NCI-H187 (cell line): ENCODE measurements around the gene PRRG4.
"Not testable (repeated sequence)": the region's sequence is repeated elsewhere in the genome, so short reads cannot be mapped to it uniquely, and the experiment has no call there.

Source experiments
- DNase-seq, 2 experiments: peaks; one replicate each; lab custom pipeline; 2025; lab: John Stamatoyannopoulos, UW

PRRG4 gene

DNA sequence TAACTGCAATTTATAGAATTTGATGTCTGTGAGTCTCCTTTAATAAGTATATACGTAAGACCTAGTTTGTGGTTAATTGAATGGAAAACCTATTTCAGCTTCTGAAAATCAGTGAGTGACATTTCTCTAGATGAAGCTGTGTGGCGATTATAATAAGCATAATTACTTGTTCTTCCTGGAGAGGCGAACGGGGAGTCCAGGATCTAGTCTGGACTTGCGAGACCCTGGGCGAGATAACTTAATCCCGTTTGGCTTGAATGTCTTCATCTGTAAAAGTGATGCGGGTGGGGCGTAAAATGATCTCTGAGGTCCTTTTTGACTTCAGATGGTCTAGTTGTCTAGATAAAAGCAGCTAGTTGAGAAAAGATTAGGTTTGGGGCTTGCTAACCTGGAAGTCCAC lies 1.1 kb downstream of the PRRG4 start:
- DNase-seq: no peak

DNA sequence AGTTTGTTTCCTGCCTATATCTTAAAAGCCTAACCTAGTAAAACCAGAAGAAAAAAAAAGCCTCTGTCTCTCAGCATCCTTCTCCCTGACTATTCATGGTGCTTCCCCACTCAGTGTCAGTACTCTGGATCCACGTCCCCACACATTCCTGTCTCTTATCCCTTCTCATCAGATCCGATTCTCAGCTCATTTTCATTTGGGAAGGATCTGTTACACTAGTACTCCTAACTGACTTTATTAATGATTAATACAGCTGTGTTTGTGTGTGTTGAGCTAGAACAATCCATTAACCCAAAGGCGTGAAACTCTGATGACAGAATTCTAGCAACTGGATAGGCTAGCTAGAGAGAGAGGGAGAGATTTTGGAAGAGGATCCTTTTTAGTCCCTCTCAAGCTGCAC lies 1.5 kb downstream of the PRRG4 start:
- DNase-seq: no peak

DNA sequence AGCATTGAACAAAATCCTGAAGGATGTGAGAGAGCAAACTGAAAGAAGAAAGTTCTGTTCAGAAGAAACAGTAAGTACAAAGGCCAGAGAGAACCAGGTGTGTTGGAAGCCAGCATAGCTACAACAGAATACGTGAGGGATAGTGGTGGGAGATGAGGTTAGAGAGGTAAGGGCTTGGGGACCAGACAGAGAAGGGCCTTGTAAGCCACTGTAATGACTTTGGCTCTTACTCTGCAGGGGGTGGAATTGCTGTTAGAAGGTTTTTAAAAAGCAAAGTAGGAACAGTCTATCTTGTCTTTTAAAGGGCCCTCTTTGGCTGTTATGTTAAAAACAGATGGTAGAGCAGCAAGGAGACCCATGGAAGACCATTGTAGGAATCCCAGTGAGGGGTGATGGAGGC lies 4.2 kb downstream of the PRRG4 start:
- no peak for DNase-seq

DNA sequence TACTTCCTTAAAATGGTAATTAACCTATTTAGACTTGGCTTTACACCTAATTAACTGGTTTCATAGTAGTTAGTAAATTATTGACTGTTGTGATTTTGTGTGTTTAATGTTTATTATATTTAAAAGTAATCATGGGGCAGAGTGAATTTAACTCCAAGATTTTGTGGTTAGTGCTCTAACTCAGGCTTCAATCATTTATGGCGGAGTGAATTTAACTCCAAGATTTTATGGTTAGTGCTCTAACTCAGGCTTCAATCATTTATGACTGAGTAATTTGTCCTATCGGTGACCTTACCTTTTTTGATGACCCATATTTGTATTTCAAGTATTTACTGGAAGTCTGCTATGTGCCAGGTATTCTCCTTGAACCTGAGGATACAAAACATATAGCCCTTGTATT lies 7.2 kb downstream of the PRRG4 start:
- DNase-seq: no peak

DNA sequence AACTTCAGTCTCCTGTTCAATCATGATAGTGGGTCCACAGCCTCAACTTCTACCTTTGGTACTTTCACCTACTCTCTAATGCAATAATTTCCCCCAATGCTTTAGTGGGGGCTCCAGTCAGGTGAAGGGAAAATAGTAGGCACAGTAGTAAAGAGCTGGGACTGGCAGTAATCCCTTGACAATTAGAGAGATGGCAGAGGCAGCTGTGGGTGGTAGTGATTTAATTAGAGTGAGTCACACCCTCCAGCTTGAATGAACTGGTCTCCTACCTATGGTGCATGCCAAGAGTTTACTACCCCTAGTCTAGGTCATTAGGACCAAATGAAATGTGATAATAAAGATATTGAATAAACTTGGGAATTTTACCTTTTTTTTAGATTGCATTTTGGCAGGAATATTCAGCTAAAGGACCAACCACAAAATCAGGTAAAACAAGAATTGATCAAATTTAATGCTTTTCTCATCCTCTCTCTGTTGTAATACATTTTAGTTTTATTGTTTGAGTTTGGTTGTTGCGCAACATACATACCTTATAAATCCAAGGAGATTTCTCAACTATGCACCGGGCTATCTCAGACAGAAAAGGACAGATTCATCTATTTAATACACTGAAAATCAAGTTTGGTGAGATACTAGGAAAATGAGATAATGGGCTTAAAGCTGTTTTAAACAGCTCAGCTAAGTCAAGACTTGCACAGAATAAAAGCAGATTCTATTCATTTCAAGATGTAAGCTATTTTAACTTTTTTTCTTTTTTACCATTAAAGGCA lies 9.0 kb downstream of the PRRG4 start:
- no peak for DNase-seq

DNA sequence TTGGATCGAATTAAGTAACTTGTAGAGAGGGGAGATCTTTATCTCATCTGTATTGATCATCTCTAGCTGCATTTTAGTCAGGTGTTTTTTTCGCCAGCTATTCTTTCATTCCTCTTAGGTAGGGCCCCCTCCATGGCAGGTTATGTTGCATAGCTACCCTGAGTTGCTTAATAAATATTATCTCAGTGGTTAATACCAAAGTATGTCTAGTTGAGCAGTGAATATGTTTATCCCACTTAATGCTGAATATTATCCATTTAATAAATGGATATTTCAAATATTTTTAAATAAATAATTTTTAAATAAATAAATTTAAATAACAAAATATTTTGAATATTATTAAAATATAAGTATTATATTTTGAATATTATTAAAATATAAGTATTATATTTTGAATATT lies 9.6 kb downstream of the PRRG4 start:
- DNase-seq: no peak

DNA sequence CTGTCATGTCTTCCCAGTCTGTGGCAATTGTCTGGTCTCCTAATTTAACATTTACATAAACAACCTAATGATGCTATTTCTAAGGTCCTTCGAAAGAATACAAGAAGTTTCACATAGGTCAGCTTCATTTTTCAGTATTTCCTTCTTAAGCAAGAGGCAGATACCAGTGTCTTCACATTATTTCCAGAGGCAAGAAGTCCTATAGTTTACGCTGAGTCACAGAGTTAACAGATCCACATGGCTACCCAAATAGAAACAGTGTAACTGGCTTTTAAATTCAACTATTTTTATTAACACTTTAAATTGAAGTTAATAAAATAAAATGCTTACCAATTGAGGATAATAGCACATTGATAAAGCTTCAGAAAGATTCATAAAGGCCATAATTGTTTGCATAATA lies 10.9 kb downstream of the PRRG4 start:
- DNase-seq: no peak

DNA sequence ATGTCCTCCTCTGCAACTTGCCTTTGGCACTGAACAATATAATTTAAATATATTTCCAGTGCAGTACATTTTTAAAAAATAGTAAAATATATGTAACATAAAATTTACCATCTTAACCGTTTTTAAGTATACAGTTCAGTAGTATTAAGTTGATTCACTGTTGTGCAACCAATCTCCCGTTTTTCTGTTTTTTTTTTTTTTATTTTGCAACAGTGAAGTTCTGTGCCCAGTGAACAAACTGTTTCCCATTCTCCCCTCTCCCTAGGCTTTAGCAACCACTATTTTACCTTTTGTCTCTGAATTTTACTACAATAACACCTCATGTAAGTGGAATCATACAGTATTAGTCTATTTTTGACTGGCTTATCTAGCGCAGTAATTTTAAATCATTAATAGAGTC lies 13.8 kb downstream of the PRRG4 start:
- no peak for DNase-seq

DNA sequence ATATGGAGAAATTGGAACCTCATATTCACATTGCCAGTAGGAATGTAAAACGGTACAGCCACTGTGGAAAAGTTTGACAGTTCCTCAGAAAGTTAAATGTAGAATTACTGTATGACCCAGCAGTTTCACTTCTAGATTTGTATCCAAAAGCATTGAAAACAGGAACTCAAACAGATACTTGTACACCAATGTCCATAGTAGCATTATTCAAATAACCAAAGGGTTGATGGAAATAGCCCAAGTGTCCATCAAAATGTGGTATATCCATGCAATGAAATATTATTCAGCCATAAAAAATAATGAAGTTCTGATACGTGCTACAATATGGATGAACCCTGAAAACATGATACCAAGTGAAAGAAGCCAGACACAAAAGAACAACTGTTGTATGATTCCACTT lies 17.8 kb downstream of the PRRG4 start:
- no peak for DNase-seq

DNA sequence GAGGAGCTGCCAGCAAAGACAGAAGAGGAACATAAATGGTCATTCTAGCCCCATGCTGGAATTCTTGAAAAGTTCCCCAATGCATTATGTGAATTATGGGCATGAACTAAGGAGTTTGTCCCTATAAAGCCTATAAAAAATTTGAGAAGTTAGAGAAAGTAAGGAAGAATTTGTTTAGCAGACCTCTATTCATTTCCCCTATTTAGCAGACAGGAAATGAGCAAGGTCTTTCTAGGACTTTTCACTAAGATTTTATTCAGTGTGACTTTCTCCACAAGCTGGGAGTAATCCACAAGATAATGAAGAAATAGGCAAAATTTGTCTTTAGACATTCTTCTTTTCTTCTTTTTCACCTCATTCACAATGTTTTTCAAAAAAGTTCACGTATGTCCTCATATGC lies 20.0 kb downstream of the PRRG4 start:
- DNase-seq: no peak

DNA sequence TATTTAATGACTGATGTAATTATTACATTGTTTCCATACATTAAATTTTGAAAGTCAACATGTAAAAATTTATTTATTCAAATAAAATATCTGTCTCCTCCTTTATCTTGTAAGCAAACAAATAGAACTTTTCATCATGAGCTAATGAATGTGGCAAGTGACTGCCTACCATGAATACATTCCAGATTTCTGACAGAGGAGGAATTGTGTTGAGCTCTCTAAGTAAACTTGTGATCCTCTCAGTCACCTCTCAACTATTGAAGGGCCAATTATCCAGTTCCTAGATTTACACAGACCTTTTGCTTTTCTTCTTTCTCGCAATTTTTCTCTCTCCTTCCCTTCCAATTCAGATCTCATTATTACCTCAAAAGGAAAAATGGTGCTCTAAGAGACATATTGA lies 21.5 kb downstream of the PRRG4 start:
- DNase-seq: no peak

DNA sequence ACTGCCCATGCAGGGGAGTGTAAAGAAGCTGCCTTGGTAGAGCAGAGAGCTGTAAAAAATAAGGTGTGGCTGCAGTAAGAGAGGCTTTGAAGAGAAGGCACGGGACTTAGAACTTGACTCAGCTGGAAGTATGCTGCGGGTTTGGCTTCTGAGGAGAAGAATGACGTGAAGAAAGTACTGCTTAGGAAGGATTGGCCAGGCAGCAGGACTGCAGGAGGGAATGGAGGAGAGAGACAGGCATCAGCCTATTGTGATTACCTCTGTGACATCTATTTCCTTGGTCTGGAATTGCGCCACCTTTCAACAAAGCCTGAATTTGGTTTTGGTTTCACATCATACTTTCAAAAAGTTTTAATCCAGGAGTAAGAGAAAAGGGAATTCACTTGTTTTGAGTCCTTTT lies 22.5 kb downstream of the PRRG4 start:
- no peak for DNase-seq

DNA sequence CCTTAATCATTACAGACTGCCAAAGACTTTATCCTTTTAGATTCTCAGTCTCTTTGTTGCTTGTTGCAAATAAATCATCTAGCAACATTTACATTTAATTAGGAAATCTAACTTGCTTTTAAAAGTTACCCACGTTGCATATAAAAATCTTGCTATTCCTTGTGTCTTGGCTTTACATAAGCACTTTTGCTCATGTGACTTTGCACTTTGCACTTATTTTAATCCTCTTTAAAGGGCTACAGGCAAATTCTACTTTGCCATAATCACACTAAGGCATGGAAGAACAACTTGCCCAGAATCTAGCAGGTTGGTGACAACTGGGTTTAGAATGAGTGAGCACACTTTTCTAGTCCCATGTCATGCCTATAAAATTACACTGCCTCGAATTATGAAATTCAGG lies 25.9 kb downstream of the PRRG4 start:
- DNase-seq: no peak

DNA sequence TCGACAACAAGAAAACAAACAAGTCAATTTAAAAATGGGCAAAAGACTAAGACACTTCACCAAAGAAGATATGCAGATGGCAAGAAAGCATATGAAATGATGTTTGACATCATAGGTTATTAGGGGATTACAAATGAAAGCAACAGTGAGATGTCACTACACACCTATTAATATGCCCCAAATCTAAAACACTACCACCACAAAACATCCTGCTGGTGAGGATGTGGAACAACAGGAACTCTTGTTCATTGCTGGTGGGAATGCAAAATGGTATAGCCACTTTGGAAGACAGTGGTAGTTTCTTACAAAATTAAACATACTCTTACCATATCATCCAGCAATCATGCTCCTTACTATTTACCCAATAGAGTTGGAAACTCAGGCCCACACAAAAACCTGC lies 29.0 kb downstream of the PRRG4 start:
- no peak for DNase-seq

DNA sequence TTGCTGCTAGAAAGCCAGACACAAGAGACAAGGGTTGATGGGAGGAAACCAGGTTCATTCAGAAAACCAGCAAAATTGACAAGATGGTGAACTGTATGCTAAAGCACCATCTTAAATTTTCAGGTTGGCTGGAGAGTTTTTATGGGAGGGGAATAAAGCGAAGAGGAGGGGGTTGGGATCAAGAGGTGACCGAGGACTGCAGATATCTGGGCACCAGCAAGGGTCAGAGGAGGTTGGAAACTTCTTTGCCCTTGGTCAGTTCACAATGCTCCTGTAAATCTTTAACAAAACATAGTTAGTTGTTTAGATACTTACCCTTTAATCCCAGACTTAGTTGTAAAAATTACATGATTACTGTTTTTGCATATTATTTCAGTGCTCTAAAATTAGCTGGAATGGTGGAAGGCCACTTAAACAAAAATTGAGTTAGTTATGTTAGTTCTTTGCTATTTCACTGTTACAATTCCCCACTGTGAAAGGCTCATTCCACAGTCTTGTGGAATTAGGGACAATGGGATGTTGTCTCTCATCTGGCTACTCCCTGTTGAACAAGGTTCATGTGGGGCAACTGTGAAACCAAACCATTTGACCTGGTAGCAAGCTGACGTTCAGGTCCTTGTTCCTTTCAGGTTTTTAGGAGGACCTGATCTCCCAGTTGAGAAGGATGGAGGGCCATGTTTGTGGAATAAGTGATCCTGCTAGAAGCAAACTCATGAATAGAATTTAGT lies 32.3 kb downstream of the PRRG4 start:
- no peak for DNase-seq

DNA sequence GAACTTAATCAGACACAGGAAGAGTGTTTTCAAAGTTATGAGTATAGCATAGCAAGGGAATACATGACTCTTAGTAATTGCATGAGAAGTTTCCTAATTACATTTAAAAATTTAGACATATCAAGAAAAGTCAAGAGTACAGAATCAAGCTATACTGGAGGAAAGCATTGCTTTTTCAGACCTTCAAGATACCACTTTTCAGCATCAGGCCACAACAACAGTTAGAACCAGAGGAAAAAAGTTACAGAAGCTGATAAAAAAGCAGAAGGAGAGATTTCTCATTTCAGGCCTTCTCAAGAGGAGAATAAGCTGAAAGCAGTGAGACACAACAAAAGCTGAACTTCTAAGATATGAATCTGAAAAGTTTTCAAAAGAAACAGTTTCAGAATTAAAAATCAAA lies 34.8 kb downstream of the PRRG4 start:
- no peak for DNase-seq

DNA sequence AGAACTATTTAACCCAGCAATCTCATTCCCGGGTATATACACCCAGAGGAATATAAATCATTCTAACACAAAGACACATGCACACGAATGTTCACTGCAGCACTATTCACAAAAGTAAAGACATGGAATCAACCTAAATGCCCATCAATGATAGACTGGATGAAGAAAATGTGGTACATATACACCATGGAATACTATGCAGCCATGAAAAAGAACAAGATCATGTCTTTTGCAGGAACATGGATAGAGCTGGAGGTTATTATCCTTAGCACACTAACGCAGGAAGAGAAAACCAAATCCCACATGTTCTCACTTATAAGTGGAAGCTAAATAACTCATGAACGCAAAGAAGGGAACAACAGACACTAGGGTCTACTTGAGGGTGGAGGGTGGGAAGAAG lies 39.0 kb downstream of the PRRG4 start:
- not testable (repeated sequence) for DNase-seq

DNA sequence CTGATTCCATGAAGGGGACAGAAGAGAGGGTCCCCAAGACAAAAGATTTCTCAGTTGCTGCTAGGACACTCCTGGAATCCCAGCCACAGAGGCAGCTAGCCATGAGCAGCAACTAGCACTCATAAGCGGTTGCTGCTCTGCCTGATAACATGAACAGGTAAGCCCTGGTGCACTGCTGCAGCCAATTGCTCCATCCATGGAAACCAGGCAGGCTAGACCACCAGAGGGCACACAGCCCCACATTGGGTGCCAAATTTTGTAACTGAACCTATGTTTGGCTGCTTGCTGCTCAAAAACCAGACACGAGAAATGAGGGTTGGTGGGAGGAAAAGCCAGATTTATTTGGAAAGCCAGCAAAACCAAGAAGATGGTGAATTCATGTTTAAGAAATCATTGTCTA lies 40.9 kb downstream of the PRRG4 start:
- no peak for DNase-seq

DNA sequence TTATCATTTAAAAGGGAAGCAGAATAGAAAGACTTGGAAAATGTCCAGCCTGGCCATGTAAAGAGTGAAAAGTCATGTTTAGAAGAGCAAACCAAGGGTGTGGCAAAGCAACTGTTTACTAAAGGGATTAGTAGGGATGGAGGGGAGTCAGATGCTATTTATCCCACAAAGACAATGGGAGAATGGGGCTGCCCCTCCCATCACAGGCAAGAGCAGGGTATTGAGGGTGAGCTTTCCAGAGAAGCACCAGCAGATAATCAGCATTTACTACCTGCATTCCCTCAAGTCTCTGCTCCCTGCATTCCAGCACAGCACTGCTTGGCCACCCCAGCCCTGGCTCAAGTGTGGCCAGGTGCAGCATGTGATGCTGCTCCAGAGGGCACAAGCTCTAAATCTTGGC lies 44.4 kb downstream of the PRRG4 start:
- DNase-seq: peak in 1 of 2 experiments; percentile 45

DNA sequence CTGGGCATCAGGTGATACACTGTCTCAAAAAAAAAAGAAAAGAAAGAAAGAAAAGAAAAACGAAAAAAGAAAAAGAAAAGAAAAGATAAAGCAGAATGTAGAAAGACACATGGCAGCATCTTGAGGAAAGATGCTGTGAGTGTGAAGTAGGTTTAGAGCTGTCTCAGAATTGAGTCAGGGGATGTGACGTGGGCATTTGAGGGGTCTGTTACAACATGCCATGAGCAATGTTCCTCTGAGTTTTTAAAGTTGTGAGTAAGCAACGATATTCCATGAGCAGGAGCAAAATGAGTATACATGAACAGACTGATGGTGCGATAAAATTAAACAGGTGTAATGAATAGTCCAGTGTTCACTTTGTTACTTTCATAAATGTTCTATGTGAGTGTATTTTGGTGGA lies 51.6 kb downstream of the PRRG4 start:
- no peak for DNase-seq

DNA sequence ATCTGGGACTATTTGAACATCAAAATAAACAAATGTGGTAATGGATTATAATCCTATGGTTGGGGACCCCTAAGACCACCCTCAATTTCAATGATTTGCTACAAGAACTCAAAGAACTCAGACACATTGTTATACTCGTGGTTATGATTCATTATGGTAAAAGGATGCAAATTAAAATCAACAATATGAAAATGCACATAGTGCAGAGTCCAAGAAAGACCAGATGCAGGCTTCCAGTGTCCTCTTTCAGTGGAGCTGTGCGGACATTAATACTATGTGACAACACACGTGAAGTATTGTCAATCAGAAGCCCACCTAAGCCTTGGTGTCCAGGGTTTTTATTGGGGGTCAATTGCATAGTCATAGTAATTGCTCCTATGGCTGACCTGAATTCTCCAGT lies 53.7 kb downstream of the PRRG4 start:
- DNase-seq: no peak

DNA sequence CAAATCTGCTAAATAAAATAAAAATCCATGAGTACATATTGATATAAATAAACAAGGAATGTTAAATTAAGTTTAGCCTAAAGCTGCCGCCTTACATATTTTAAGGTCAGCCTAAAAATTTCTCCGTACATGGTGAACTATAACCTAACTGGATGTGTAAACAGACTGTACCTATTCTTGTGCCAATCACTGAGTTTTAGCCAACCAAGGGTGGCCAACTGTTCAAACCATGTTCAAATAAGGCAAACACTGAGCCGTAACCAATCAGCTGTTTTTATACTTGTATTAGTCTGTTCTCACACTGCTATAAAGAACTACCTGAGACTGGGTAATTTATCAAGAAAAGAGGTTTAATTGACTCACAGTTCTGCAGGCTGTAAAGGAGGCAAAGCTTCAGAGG lies 54.3 kb downstream of the PRRG4 start:
- DNase-seq: no peak

DNA sequence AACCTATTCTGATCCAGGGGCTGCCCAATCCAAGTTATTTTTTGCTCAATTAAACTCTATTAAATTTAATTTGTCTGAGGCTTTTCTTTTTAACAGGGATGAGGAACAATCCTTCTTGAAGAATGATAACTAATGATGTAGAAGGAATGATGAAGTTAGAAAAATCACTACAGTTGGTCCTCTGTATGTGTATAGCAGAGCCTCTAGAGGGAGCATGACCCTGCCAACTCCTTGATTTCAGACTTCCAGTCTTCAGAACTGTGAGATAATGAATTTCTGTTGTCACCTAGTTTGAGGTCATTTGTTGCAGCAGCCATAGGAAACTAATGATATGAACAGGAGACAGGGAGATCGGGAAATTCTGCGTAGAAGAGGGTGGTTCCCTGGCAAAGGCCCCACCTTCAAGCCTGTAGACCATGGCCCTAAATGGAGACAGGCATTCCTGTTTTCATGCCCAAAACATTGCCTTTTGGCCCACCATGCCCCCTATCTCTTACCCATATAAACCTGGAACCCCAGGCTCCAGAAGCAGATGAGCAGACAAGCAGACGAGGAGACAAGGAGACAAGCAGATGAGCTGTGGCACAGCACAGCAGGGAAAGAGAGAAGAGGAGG lies 55.1 kb downstream of the PRRG4 start:
- DNase-seq: no peak
